Vagina (tissue), 2 donors: Measurements from ENCODE around the gene GDF9. TPM values are rescaled to one million over a fixed set of nuclear protein-coding genes. Genes with fewer than 3 reads are reported as not detected.

Experiments used
- DNase-seq, 2 donors: peaks; one replicate each; pipeline ENCODE4 v3.0.0-alpha.2; 2017; ENCODE audit errors: extremely low spot score in 2 of 2
- H3K27ac ChIP-seq: fragments of 200-600 bp; sonication (generic); one replicate; pipeline ENCODE4 v1.5.1; 2019
- H3K27me3 ChIP-seq: fragments of 200-600 bp; sonication (generic); one replicate; pipeline ENCODE4 v1.5.1; 2019
- H3K36me3 ChIP-seq, 2 donors: fragments of 200-600 bp; sonication (generic); one replicate each; pipeline ENCODE4 v1.5.1; 2017 to 2019
- H3K4me1 ChIP-seq: fragments of 200-600 bp; sonication (generic); one replicate; pipeline ENCODE4 v1.5.1; 2019
- H3K4me3 ChIP-seq, 2 donors: fragments of 200-600 bp; sonication (generic); 1 replicate in 1 of 2; 2 replicates in 1 of 2; pipeline ENCODE4 v1.5.1; 2016 to 2019
- H3K9me3 ChIP-seq: fragments of 200-600 bp; sonication (generic); one replicate; pipeline ENCODE4 v1.5.1; 2019
- POLR2A ChIP-seq, 2 donors: fragments of 450-650 bp; IDR thresholded peaks; one replicate each; pipeline ENCODE4 v1.6.1; 2017; ENCODE audit warnings: antibody characterized with exemption in 2 of 2, mild to moderate bottlenecking in 2 of 2, moderate library complexity in 2 of 2
- POLR2AphosphoS5 ChIP-seq, 2 donors: sonication (generic); formaldehyde crosslinking; IDR thresholded peaks; one replicate each; pipeline ENCODE4 v1.9.0; 2017; ENCODE audit warnings: antibody characterized with exemption in 2 of 2, mild to moderate bottlenecking in 2 of 2, low read depth in 1 of 2; ENCODE audit not compliant: insufficient read depth in 1 of 2
- intact Hi-C: fragments of 100-400 bp; cut with DNase I; formaldehyde crosslinking; loops from one replicate; pipeline ENCODE4 v1.15.1; 2023
- small RNA-seq: library from RNA; depleted of rRNA; stranded (forward); fragments of <200 nt; gene quantifications from one replicate; pipeline ENCODE3, GENCODE V24; 2016
- total RNA-seq: library from RNA; depleted of rRNA; stranded (reverse); fragments of >200 nt; gene quantifications from one replicate; pipeline ENCODE4 v1.2.3, GENCODE V29; 2016
- TF ChIP-seq, protein P1 (sequence below), 3 experiments: fragments of 450-650 bp in 2 of 3; fragments of 200-600 bp in 1 of 3; sonication (generic) in 1 of 3; IDR thresholded peaks; one replicate each; pipeline ENCODE4 v1.5.1; 2017 to 2019; ENCODE audit warnings: antibody characterized with exemption in 3 of 3, mild to moderate bottlenecking in 2 of 3, moderate library complexity in 2 of 3

The GDF9 gene
- total RNA-seq, 1 donor from 2014 or later: not detected

DNA sequence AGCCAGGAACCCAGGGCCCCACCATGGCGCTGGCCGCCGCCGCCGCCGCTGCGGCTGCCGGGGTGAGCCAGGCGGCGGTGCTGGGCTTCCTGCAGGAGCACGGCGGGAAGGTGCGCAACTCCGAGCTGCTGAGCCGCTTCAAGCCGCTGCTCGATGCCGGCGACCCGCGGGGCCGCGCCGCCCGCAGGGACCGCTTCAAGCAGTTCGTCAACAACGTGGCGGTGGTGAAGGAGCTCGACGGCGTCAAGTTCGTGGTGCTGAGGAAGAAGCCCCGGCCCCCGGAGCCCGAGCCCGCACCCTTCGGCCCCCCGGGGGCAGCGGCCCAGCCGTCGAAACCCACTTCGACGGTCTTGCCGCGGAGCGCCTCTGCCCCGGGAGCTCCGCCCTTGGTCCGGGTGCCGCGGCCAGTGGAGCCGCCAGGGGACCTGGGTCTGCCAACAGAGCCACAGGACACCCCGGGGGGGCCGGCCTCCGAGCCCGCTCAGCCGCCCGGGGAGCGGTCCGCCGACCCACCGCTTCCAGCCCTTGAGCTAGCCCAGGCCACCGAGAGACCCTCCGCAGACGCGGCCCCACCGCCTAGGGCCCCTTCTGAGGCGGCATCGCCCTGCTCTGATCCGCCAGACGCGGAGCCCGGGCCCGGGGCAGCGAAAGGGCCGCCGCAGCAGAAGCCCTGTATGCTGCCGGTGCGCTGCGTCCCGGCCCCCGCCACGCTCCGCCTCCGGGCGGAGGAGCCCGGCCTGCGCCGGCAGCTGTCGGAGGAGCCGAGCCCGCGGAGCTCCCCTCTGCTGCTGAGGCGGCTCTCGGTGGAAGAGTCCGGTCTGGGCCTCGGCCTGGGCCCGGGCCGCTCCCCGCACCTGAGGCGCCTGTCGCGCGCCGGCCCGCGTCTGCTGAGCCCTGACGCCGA, 52.4 kb downstream of the GDF9 start:
- no peaks in the 10 kb centered on the region for H3K36me3 ChIP-seq
- intact Hi-C loops: no loop called here
- H3K27me3 ChIP-seq: peaks cover 4% of the 10 kb centered on the region
- no peaks in the 10 kb centered on the region for H3K9me3 ChIP-seq
- H3K27ac ChIP-seq: no peak overlapping the region
- H3K4me3 ChIP-seq: peak overlapping the region; percentile 35 to 37
- H3K4me1 ChIP-seq: peaks cover 12% of the 10 kb centered on the region
- DNase-seq: no peak
- TF ChIP-seq POLR2AphosphoS5 (IDR thresholded peaks at IDR 0.05; ENCODE audit: insufficient read depth in 1 of 2, low read depth in 1 of 2) (no peak), POLR2A (IDR thresholded peaks at IDR 0.05) (no peak)
- TF ChIP-seq, protein P1, sequence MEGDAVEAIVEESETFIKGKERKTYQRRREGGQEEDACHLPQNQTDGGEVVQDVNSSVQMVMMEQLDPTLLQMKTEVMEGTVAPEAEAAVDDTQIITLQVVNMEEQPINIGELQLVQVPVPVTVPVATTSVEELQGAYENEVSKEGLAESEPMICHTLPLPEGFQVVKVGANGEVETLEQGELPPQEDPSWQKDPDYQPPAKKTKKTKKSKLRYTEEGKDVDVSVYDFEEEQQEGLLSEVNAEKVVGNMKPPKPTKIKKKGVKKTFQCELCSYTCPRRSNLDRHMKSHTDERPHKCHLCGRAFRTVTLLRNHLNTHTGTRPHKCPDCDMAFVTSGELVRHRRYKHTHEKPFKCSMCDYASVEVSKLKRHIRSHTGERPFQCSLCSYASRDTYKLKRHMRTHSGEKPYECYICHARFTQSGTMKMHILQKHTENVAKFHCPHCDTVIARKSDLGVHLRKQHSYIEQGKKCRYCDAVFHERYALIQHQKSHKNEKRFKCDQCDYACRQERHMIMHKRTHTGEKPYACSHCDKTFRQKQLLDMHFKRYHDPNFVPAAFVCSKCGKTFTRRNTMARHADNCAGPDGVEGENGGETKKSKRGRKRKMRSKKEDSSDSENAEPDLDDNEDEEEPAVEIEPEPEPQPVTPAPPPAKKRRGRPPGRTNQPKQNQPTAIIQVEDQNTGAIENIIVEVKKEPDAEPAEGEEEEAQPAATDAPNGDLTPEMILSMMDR (IDR thresholded peaks at IDR 0.05): no peak

DNA sequence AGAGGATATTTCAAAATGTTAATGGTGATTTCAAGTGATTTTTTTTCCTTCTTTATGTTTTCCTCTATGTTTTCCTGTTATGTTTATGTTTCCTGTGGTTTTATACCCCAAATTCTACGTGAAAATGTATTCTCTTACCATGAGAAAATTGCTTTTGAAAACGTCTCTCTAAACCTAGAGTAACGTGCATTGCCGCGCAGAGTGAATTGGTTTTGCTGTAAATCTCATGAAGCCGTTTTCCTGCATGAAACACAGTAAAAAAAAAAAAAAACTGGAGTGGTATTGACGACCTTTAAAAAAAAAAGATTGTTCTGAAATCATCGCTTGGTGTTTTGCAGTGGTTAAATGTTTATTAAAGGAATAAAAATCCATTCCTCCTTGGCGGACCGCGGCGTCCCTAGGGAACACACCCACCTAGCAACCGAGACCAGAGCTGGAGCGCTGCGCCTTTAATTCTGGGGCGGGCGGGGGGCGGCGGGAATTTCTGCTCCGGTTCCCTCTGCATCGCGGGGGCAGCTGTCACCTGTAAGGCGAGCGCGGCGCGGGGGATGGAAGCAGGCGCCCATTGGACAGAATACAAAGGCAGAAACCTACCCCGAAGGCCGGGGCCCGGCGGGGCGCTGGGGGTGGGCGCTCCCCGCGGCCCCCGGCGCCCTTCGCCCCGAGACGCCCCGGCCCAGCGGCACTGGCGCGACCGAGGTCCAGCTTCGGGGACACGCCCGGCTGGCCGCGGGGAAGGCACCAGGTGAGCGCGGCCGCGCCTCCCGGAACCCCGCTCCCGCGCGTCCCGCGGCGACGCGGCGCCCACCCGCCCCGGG, 53.3 kb downstream of the GDF9 start, which contains the start of gene SOWAHA:
TSS of gene SOWAHA (plus strand) at position 522 of the 818 bp plus-strand sequence. CDS start 320 bp downstream, outside the sequence.
- no peak within 1 kb of the TSS for H3K27ac ChIP-seq
- TF ChIP-seq POLR2AphosphoS5 (IDR thresholded peaks at IDR 0.05; ENCODE audit: insufficient read depth in 1 of 2, low read depth in 1 of 2): no peak
- TF ChIP-seq, protein P1 (IDR thresholded peaks at IDR 0.05): no peak
- no peak for TF ChIP-seq POLR2A (IDR thresholded peaks at IDR 0.05)
- DNase-seq: no peak
- intact Hi-C loops: no loop called here
- H3K4me3 ChIP-seq: peak within 1 kb of the TSS; percentile 35 to 37
- peaks cover 12% of the 10 kb centered on the region for H3K4me1 ChIP-seq
- no peaks in the 10 kb centered on the region for H3K36me3 ChIP-seq
- no peaks in the 10 kb centered on the region for H3K9me3 ChIP-seq
- H3K27me3 ChIP-seq: peaks cover 4% of the 10 kb centered on the region

DNA sequence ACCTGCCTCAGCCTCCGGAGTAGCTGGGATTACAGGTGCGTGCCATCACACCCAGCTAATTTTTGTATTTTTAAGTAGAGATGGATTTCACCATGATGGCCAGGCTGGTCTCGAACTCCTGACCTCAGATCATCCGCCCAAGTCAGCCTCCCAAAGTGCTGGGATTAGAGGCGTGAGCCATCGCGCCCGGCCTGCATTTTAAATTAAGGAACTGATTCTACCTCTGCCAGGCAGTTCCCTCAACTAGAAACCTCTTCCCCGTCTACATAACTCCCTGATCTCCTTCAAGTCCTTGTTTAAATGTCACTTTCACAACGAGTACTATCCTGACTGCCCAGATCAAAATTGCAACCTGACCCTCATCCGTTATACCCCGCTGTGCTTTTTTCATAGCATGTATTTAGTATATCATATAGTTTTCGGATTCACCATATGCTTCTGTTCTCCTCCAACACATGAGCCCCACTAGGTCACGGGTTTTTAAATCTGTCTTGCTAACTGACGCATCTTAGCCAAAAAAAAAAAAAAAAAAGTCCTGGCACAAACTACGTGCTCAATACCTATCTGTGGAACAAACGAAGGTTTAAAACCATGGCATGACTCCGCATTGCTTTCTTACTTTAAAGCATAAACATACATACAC, 54.0 kb downstream of the GDF9 start:
- no peak overlapping the region for H3K4me3 ChIP-seq
- H3K36me3 ChIP-seq: no peaks in the 10 kb centered on the region
- H3K9me3 ChIP-seq: no peaks in the 10 kb centered on the region
- peaks cover 4% of the 10 kb centered on the region for H3K27me3 ChIP-seq
- H3K4me1 ChIP-seq: peaks cover 12% of the 10 kb centered on the region
- no peak overlapping the region for H3K27ac ChIP-seq
- TF ChIP-seq, protein P1 (IDR thresholded peaks at IDR 0.05): no peak
- TF ChIP-seq POLR2AphosphoS5 (IDR thresholded peaks at IDR 0.05; ENCODE audit: insufficient read depth in 1 of 2, low read depth in 1 of 2): no peak
- TF ChIP-seq POLR2A (IDR thresholded peaks at IDR 0.05): no peak
- intact Hi-C loops: no loop called here
- DNase-seq: no peak

Small RNA genes lying within 50 kb of the gene (small RNA-seq; reads per million reads assigned to genes)
- not detected for gene RNA5SP192

Other genes with a start within 250 kb of the GDF9 start
- not detected for gene IL13, start 208.3 kb downstream of the GDF9 start, total RNA-seq
- not detected for gene IL4, start 192.5 kb downstream of the GDF9 start, total RNA-seq
- 20.6 TPM for gene KIF3A, start 128.9 kb downstream of the GDF9 start, total RNA-seq
- gene CCNI2, start 119.0 kb downstream of the GDF9 start, total RNA-seq: not detected
- 52.8 TPM for gene SEPTIN8, start 89.2 kb downstream of the GDF9 start, total RNA-seq
- gene SOWAHA, start 53.2 kb downstream of the GDF9 start, total RNA-seq: not detected
- 17.7 TPM for gene SHROOM1, start 35.8 kb downstream of the GDF9 start, total RNA-seq
- 189 TPM for gene UQCRQ, start 173 bp upstream of the GDF9 start, total RNA-seq
- gene LEAP2, start 7.2 kb upstream of the GDF9 start, total RNA-seq: 4.2 TPM
- 79.1 TPM for gene AFF4, start 97.2 kb upstream of the GDF9 start, total RNA-seq
- gene ZCCHC10, start 160.1 kb upstream of the GDF9 start, total RNA-seq: 29.2 TPM
- gene HSPA4, start 185.5 kb upstream of the GDF9 start, total RNA-seq: 37.6 TPM